ENCODE measurements around the gene IL1F10. TPM values are rescaled to one million over a fixed set of nuclear protein-coding genes. Genes with fewer than 3 reads are reported as not detected.

IL1F10 gene
- total RNA-seq, 6 donors from 2014 or later, result not detected

GRCh38 chr2:113076954-113077669 lies 9.3 kb downstream of the IL1F10 start:
- ATAC-seq (ENCODE audit: low FRiP score in 2 of 2), result no peak
- Histone ChIP-seq H3K27me3 (no peaks in the 10 kb centered on the region), H3K36me3 (no peaks in the 10 kb centered on the region), H3K9me3 (no peaks in the 10 kb centered on the region), H3K4me1 (peaks cover 0 to 8% (median 6%) of the 10 kb centered on the region in 4 donors), H3K4me3 (no peak overlapping the region), H3K27ac (peak overlapping the region in 2 of 4 donors; percentile 47 to 76)
- no peak for DNase-seq
- 48 to 67% methylated on average over 3 of the region's 3 CpGs for WGBS, 2 donors
- TF ChIP-seq CTCF (IDR thresholded peaks at IDR 0.05), result no peak

DNA sequence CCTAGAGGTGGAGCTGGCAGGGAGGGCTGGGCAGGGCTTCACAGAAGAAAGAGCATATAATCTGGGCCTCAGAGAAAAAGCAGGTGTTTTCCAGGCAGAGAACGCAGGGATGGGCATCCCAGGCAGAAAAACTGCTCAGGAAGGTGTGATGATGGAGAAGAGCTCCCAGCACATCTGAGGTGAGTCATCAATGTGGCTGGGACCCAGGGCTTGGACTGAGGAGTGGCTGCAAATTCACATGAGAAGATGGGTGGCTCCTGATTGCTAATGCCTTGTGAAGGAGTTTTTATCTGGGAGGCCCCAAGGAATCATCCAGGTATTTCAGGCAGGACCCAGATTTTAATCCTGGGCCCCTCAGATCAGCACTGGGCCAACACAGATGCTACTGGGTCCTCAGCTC lies 10.2 kb downstream of the IL1F10 start:
- H3K27ac ChIP-seq, result peak overlapping the region; percentile 34 to 76 (median 56)
- H3K4me3 ChIP-seq, result no peak overlapping the region
- no peaks in the 10 kb centered on the region for H3K9me3 ChIP-seq
- TF ChIP-seq CTCF (IDR thresholded peaks at IDR 0.05), result no peak
- no peak for TF ChIP-seq POLR2A (IDR thresholded peaks at IDR 0.05)
- no peak for TF ChIP-seq POLR2AphosphoS5 (IDR thresholded peaks at IDR 0.05)
- TF ChIP-seq EP300 (IDR thresholded peaks at IDR 0.05), result no peak
- H3K36me3 ChIP-seq, result no peaks in the 10 kb centered on the region
- 80 to 85% methylated on average over 1 of the region's 1 CpG for WGBS, 2 donors
- H3K27me3 ChIP-seq, result no peaks in the 10 kb centered on the region
- DNase-seq (no peak), ATAC-seq (ENCODE audit: low FRiP score in 2 of 2) (no peak)
- H3K4me1 ChIP-seq, result peaks cover 0 to 8% (median 6%) of the 10 kb centered on the region in 4 donors

DNA sequence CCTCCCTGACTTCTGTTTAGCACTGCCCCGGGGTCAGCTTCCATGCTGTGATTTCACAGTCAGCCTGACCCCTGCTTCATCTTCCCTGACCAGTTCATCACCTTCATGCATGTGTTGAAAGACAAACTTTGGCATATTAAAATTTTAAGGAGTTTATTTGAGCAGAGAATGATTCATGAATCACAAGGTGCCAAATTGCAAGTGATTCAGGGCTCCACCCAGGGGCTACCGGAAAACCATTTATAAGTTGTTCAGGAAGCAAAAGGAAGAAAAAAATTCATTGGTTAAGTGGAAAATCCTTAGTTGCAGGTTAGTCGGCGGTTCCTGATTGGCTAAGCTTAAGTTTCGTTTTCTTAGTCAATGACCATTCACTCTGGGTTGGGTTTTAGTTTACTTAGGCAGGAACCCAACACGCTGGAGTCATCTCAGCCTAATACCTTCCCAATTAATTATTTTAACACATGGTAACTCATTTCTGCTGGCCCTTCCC lies 10.6 kb downstream of the IL1F10 start:
- peak; percentile 7 to 70 for ATAC-seq (ENCODE audit: low FRiP score in 2 of 2)
- H3K27me3 ChIP-seq, result no peaks in the 10 kb centered on the region
- H3K27ac ChIP-seq, result peak overlapping the region; percentile 34 to 76 (median 56)

DNA sequence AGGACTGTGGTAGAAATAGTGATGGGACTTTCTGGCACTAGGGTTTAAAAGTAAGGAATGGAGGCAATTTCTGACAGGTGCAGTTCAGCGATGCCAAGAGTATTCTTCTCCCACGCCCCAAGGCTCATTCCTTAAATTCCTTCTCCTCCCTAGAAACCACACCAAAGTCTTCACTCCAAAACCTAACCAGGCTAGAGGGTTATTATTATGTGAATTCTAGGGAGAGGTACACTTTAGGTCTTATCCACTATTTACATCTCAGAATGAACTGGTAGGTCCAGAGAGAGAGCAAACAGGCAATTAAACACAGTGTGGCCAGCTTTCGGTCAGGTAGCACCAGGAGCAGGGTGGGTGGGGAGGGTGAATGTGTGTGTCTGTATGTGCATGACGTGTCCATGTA lies 11.4 kb downstream of the IL1F10 start:
- Histone ChIP-seq H3K4me1 (peaks cover 0 to 8% (median 6%) of the 10 kb centered on the region in 4 donors), H3K9me3 (no peaks in the 10 kb centered on the region), H3K36me3 (no peaks in the 10 kb centered on the region), H3K27ac (peak overlapping the region in 2 of 4 donors; percentile 12 to 61), H3K27me3 (no peaks in the 10 kb centered on the region), H3K4me3 (no peak overlapping the region)
- DNase-seq, result no peak
- TF ChIP-seq POLR2AphosphoS5 (IDR thresholded peaks at IDR 0.05) (no peak), POLR2A (IDR thresholded peaks at IDR 0.05) (no peak), CTCF (IDR thresholded peaks at IDR 0.05) (no peak), EP300 (IDR thresholded peaks at IDR 0.05) (no peak)
- no peak for ATAC-seq (ENCODE audit: low FRiP score in 2 of 2)
- 76 to 86% methylated on average over 4 of the region's 4 CpGs for WGBS, 2 donors

More for the DNA sequence above, 10.6 kb downstream of the IL1F10 start:
- Histone ChIP-seq H3K9me3 (no peaks in the 10 kb centered on the region), H3K4me1 (peaks cover 0 to 8% (median 6%) of the 10 kb centered on the region in 4 donors), H3K4me3 (no peak overlapping the region), H3K36me3 (no peaks in the 10 kb centered on the region)
- peak in 1 of 2 donors; percentile 60 for DNase-seq
- TF ChIP-seq EP300 (IDR thresholded peaks at IDR 0.05), result peak in 1 of 4 donors; percentile 75
- no peak for TF ChIP-seq POLR2A (IDR thresholded peaks at IDR 0.05)
- no peak for TF ChIP-seq POLR2AphosphoS5 (IDR thresholded peaks at IDR 0.05)
- no peak for TF ChIP-seq CTCF (IDR thresholded peaks at IDR 0.05)
- 34 to 41% methylated on average over 6 of the region's 6 CpGs for WGBS, 2 donors
